DOHH2 (cell line): ENCODE results near the gene MYH15.

Source experiments
- H3F3A ChIP-seq: fragments of 200-600 bp; sonication (generic), shearing (Covaris generic); 2 replicates; pipeline ENCODE4 v1.6.0; 2016; ENCODE audit warnings: antibody characterized with exemption, mild to moderate bottlenecking; ENCODE audit not compliant: control insufficient read depth, insufficient read depth
- H3K27ac ChIP-seq: fragments of 200-600 bp; sonication (generic); 2 replicates; pipeline ENCODE4 v1.5.1; 2014; ENCODE audit warnings: low read depth, mild to moderate bottlenecking, low read length, moderate library complexity
- H3K27me3 ChIP-seq: fragments of 200-600 bp; sonication (generic); 2 replicates; pipeline ENCODE4 v1.6.1; 2014; ENCODE audit warnings: mild to moderate bottlenecking, low read length, mixed read lengths; ENCODE audit not compliant: control insufficient read depth
- H3K36me3 ChIP-seq: fragments of 200-600 bp; sonication (generic); 2 replicates; pipeline ENCODE4 v1.6.1; 2014; ENCODE audit warnings: mild to moderate bottlenecking, low read length, moderate library complexity, mixed read lengths; ENCODE audit not compliant: control insufficient read depth
- H3K4me1 ChIP-seq: fragments of 200-600 bp; sonication (generic); 2 replicates; pipeline ENCODE4 v1.6.1; 2014; ENCODE audit warnings: mild to moderate bottlenecking, low read length, mixed read lengths; ENCODE audit not compliant: control insufficient read depth
- H3K4me2 ChIP-seq: fragments of 200-600 bp; sonication (generic); 2 replicates; pipeline ENCODE4 v1.6.0; 2014; ENCODE audit warnings: mild to moderate bottlenecking, low read length, moderate library complexity
- H3K4me3 ChIP-seq: fragments of 200-600 bp; sonication (generic); 2 replicates; pipeline ENCODE4 v1.5.1; 2014; ENCODE audit warnings: mild to moderate bottlenecking, low read length, mixed read lengths
- H3K79me2 ChIP-seq: fragments of 200-600 bp; sonication (generic); 2 replicates; pipeline ENCODE4 v1.6.1; 2014; ENCODE audit warnings: mild to moderate bottlenecking, low read length, mixed read lengths; ENCODE audit not compliant: control insufficient read depth
- H3K9me2 ChIP-seq: fragments of 200-600 bp; sonication (generic); replicated peaks from 2 replicates; pipeline ENCODE4 v1.6.1; 2014; ENCODE audit warnings: mild to moderate bottlenecking, low read length, mixed read lengths; ENCODE audit not compliant: control insufficient read depth
- H3K9me3 ChIP-seq: fragments of 200-600 bp; sonication (generic); 2 replicates; pipeline ENCODE4 v1.6.1; 2014; ENCODE audit warnings: antibody characterized with exemption, low read length, mixed read lengths; ENCODE audit not compliant: control insufficient read depth, insufficient read depth
- H4K20me1 ChIP-seq: fragments of 200-600 bp; sonication (generic); 2 replicates; pipeline ENCODE4 v1.6.0; 2014; ENCODE audit warnings: low read depth, mild to moderate bottlenecking, antibody characterized with exemption, low read length, moderate library complexity; ENCODE audit not compliant: control insufficient read depth, insufficient read depth
- CTCF ChIP-seq: fragments of 200-600 bp; sonication (generic); IDR thresholded peaks from one replicate; pipeline ENCODE4 v1.5.1; 2014; ENCODE audit warnings: antibody characterized with exemption, mild to moderate bottlenecking, low read depth, low read length; ENCODE audit not compliant: poor library complexity, severe bottlenecking
- EZH2phosphoT487 ChIP-seq: fragments of 200-600 bp; sonication (generic); IDR thresholded peaks from 2 replicates; pipeline ENCODE4 v1.6.1; 2017; ENCODE audit warnings: borderline replicate concordance, mild to moderate bottlenecking, antibody characterized with exemption, low read length, moderate library complexity, mixed read lengths

Gene MYH15

GRCh38 chr3:108495717-108496116, 14.7 kb downstream of the MYH15 start:
- no peak for TF ChIP-seq CTCF
- no peak for TF ChIP-seq EZH2phosphoT487
- Histone ChIP-seq H4K20me1 (no peaks in the 10 kb centered on the region), H3K9me2 (no peaks in the 10 kb centered on the region)

GRCh38 chr3:108494906-108495531, 15.4 kb downstream of the MYH15 start:
- H3K4me1 ChIP-seq, result no peaks in the 10 kb centered on the region
- H3K36me3 ChIP-seq, result no peaks in the 10 kb centered on the region
- H3K4me3 ChIP-seq, result no peak overlapping the region
- no peak overlapping the region for H3K4me2 ChIP-seq
- no peaks in the 10 kb centered on the region for H3K9me2 ChIP-seq
- H4K20me1 ChIP-seq, result no peaks in the 10 kb centered on the region
- H3K79me2 ChIP-seq, result no peaks in the 10 kb centered on the region
- no peaks in the 10 kb centered on the region for H3F3A ChIP-seq
- TF ChIP-seq CTCF (no peak), EZH2phosphoT487 (no peak)
- no peaks in the 10 kb centered on the region for H3K9me3 ChIP-seq
- H3K27ac ChIP-seq, result no peak overlapping the region
- H3K27me3 ChIP-seq, result 0 out of 2 replicates have a peak, but pooled peaks cover 3% of the 10 kb centered on the region

More at GRCh38 chr3:108495717-108496116, 14.7 kb downstream of the MYH15 start:
- Histone ChIP-seq H3K4me1 (no peaks in the 10 kb centered on the region), H3K27ac (no peak overlapping the region), H3K4me2 (no peak overlapping the region), H3K79me2 (no peaks in the 10 kb centered on the region), H3F3A (no peaks in the 10 kb centered on the region), H3K9me3 (no peaks in the 10 kb centered on the region), H3K4me3 (no peak overlapping the region), H3K36me3 (no peaks in the 10 kb centered on the region), H3K27me3 (0 out of 2 replicates have a peak, but pooled peaks cover 3% of the 10 kb centered on the region)

GRCh38 chr3:108493862-108494261, 16.5 kb downstream of the MYH15 start:
- Histone ChIP-seq H3K4me1 (no peaks in the 10 kb centered on the region), H3K4me2 (no peak overlapping the region), H3F3A (no peaks in the 10 kb centered on the region), H3K4me3 (no peak overlapping the region), H3K27ac (no peak overlapping the region), H3K9me2 (no peaks in the 10 kb centered on the region), H3K9me3 (no peaks in the 10 kb centered on the region), H3K79me2 (no peaks in the 10 kb centered on the region), H4K20me1 (no peaks in the 10 kb centered on the region), H3K36me3 (no peaks in the 10 kb centered on the region), H3K27me3 (0 out of 2 replicates have a peak, but pooled peaks cover 3% of the 10 kb centered on the region)
- TF ChIP-seq EZH2phosphoT487 (no peak), CTCF (no peak)
